OCI-LY1 (cell line): ENCODE measurements around the gene MSI1.

ENCODE experiments used
- CTCF ChIP-seq: fragments of 200-600 bp; sonication (generic), shearing (Covaris generic); IDR thresholded peaks from 2 replicates; pipeline ENCODE4 v1.5.1; 2017; ENCODE audit warnings: mild to moderate bottlenecking, antibody characterized with exemption, low read length, moderate library complexity, mixed read lengths
- EZH2 ChIP-seq: fragments of 200-600 bp; sonication (generic), shearing (Covaris generic); IDR thresholded peaks from 2 replicates; pipeline ENCODE4 v1.8.0; 2017; ENCODE audit warnings: borderline replicate concordance, mixed run types, mild to moderate bottlenecking, antibody characterized with exemption, low read length, moderate library complexity, mixed read lengths

- TF ChIP-seq CTCF (no peak), EZH2 (no peak)
These were observed 7.5 kb upstream of the MSI1 start for GRCh38 chr12:120376416-120376815.
